NCI-H510A (cell line): Measurements from ENCODE around the gene SFT2D3.

Experiments
- DNase-seq: peaks from one replicate; lab custom pipeline; 2025; lab: John Stamatoyannopoulos, UW

SFT2D3 gene

GRCh38 chr2:127681976-127682857 lies 19.1 kb upstream of the SFT2D3 start:
- DNase-seq = no peak

- DNase-seq = no peak
Observed at GRCh38 chr2:127683056-127683455, 18.2 kb upstream of the SFT2D3 start.

- DNase-seq = no peak
Observed at GRCh38 chr2:127683757-127684156, 17.5 kb upstream of the SFT2D3 start.

- DNase-seq = no peak
Observed at GRCh38 chr2:127685410-127686080, 15.8 kb upstream of the SFT2D3 start.

- DNase-seq = no peak
Observed at GRCh38 chr2:127688405-127688804, 12.9 kb upstream of the SFT2D3 start.

GRCh38 chr2:127690696-127691095 lies 10.6 kb upstream of the SFT2D3 start:
- no peak for DNase-seq

- DNase-seq = no peak
Observed at GRCh38 chr2:127694986-127695385, 6.3 kb upstream of the SFT2D3 start.

GRCh38 chr2:127695491-127696472 lies 5.5 kb upstream of the SFT2D3 start:
- peak; percentile 17 for DNase-seq

- DNase-seq = no peak
Observed at GRCh38 chr2:127697482-127698180, 3.7 kb upstream of the SFT2D3 start.

GRCh38 chr2:127698553-127699355 lies 2.5 kb upstream of the SFT2D3 start:
- DNase-seq = no peak

- peak; percentile 60 for DNase-seq
Observed at GRCh38 chr2:127700527-127701192, 637 bp upstream of the SFT2D3 start.

- DNase-seq = peak; percentile 63
Observed at GRCh38 chr2:127701651-127702394, 526 bp downstream of the SFT2D3 start.

- no peak for DNase-seq
Observed at GRCh38 chr2:127702395-127703009, 1.2 kb downstream of the SFT2D3 start.

GRCh38 chr2:127703282-127703681 lies 2.0 kb downstream of the SFT2D3 start:
- DNase-seq = no peak

GRCh38 chr2:127704641-127705390 lies 3.5 kb downstream of the SFT2D3 start:
- DNase-seq = no peak

- DNase-seq = no peak
Observed at GRCh38 chr2:127705391-127706065, 4.2 kb downstream of the SFT2D3 start.

GRCh38 chr2:127706215-127706990 lies 5.1 kb downstream of the SFT2D3 start:
- no peak for DNase-seq
